Suppressor macrophage treated with lipopolysaccharide for 4 hours (primary cell): ENCODE measurements around the gene SMYD5.
"Not testable (repeated sequence)": the region's sequence is repeated elsewhere in the genome, so short reads cannot be mapped to it uniquely, and the experiment has no call there.

ENCODE experiments used
- DNase-seq: peaks from one replicate; pipeline ENCODE4 v3.0.0-alpha.2; 2020

SMYD5 gene

GRCh38 chr2:73214120-73215035 is at the start of gene SMYD5:
SMYD5 (plus strand) TSS chr2:73214245; CDS start chr2:73214267, 22 bp downstream.
- peak; percentile 91 for DNase-seq

- not testable (repeated sequence) for DNase-seq
These were observed 48.1 kb upstream of the SMYD5 start for GRCh38 chr2:73165978-73166377.

- DNase-seq = not testable (repeated sequence)
These were observed 47.2 kb upstream of the SMYD5 start for GRCh38 chr2:73166813-73167212.

DNA sequence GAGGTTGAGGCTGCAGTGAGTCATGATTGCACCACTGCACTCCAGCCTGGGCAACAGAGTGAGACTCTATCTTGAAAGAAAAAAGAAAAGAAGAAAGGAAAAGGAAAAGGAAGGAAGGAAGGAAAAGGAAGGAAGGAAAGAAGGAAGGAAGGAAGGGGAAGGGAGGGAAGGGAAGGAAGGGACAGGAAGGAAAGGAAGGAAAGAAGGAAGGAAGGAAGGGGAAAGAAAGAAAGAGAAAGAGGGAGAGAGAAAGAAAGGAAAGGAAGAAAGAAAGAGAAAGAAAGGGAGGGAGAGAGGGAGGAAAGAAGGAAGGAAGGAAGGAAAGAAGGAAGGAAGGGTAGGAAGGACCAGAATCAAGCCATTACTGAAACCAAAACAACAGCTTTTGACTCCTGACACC is 45.7 kb upstream of the SMYD5 start:
- not testable (repeated sequence) for DNase-seq

DNA sequence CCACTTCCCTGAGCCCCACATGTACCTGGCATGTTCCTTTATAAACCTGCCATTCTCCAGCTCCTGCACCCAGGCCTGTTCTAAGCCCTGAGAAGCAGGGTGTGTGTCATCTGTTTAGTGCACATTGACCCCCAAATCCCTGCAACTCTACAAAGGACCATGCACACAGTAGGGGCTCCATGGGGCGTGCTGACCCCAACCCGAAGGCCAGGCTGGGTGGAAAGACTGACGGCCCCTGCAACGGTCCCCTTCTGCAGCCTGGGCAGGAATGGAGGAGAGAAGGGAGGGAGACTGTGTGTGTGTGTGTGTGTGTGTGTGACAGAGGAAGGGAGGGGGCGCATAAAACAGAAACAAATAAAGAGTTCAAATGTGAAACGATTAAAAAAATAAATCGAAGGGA is 43.7 kb upstream of the SMYD5 start:
- DNase-seq = not testable (repeated sequence)

- no peak for DNase-seq
These were observed 41.1 kb upstream of the SMYD5 start for GRCh38 chr2:73172963-73173362.

DNA sequence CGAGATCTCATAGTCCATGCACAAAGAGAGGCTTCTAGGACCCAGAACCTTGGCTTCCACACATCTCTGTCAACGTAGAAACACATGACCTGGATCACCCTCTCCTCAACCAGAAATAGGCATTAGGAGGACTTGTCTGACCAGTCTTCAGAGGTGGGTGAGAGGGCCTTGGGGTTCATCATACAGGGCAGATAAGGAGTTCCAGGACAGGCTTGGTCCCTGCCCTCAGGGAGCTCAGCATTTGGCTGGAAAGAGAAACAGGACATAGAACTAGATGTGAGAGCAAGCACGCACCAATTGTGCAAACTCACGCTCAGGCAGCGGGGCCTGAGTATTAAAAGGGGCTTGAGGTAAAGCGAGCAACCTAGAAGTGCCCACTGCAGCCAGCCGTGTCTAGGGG is 40.3 kb upstream of the SMYD5 start:
- DNase-seq = no peak

DNA sequence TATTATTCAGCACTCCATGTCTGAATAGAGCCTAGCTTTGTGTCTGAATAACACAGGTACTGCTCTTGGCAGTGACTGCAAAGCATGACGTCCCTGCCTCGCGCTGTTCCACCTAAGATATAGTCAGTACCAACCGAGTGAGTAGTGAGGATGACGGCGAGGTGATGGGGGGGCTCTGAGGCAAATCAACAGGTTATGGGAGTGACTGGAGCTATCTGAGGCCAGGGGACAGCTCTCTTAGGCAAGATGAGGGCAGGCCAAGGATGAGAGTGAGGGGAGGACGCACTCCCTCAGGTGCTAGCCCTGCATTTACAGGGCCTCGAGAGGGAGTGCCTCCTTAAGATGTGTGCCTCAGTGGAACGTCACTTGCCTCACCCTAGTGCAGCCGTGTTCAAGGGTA is 39.8 kb upstream of the SMYD5 start:
- no peak for DNase-seq

DNA sequence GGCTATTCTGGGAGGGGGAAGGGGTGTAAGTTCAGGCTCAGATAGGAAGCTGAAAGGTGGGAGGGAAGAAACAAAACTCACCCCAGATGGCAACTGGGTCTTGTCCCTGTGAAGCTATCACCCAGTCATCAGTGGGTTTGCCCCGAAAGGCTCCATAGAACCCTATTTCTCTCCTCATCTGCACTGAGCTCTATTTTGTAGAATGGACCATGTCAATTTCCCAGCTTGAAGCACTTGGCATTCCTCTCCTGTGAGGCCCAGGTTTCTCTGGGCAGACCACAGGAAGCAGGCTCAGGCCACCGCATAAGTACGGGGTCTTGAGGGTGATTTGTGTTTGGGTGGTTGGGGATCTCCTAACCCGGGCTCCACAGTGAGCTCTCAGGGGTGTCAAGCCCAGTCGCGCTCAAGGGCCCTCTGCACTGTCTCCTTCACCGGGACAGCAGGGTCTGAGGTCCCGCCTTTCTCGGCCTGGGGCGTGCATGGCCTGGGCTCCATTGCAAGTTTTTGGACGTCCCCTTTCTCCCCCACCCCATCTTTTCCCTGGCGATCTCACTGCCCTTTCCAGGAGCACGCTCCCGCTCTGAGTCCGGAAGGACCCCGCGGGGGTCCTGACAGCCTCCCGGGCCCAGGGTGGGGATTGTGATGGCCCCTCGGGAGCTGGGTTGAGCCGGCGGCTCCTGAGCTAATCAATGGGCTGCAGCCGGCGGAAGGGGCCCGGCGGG is 38.9 kb upstream of the SMYD5 start:
- DNase-seq = no peak

GRCh38 chr2:73175663-73176204 is 38.3 kb upstream of the SMYD5 start:
- peak; percentile 60 for DNase-seq

GRCh38 chr2:73176205-73176880 is 37.7 kb upstream of the SMYD5 start:
- DNase-seq = peak; percentile 3

DNA sequence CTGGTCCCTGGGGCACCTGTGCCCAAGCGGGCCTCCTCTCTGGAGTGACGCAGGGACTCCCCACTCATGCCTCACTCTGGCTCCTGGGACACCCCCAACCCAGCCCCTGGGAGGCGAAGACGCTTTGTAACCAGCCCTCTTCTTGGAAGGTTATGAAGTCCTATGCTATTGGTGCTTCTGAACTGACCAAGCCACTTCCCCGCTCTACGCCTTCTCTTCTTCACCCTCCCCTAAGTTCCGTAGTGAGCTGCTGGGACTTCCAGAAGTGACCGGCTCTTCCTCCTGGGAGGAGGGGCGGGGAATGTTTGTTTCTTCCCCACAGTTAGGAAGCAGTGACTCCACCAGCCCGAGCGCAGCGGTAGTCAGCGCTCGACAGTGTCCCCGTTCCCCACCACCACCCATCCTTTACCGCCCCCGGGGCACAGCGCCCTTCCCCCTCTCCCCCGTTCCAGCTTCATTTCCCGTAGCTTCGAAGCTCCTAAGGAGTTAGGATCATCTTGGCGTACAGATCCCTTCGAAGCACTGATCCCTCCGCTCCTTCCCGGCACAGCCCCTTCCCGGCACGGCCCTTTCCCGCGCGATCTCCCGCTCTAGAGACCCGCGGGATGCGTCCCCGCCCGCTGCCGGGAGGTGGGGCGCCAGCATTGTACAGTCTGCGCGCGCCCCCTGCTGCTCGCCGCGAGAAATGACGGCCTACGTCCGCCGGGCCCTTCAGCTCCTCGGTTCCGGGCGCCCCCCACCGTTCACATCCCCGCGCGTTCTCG is 37.0 kb upstream of the SMYD5 start:
- peak; percentile 92 for DNase-seq

DNA sequence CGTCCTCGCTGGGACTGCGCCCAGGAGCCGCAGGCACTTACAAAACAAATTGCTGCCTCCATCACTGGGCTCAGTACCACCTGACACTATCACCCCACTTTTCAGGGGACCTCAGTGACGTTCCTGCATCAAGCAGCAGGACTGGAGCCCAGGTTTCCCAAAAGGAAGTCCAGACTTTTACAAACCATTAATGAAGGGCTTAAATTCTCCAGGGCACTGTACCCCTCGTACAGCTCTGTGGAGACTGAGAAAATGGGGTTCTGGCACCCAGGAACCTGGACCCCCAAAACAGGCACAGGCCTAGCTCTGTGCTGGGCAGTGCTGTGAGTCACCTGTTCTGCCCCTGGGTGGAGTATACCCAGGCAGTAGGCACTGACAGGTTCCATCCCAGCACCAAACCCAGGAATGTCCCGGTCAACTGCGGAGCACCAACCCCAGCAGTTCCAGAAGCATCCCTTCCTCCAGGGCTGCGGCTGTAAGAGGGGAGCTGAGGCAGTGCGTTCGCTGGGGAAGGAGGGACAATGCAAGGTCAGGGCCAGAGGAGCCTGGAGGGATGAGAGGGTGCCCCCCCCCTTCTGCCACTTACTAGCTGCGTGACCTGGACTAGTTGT is 36.3 kb upstream of the SMYD5 start:
- no peak for DNase-seq

DNA sequence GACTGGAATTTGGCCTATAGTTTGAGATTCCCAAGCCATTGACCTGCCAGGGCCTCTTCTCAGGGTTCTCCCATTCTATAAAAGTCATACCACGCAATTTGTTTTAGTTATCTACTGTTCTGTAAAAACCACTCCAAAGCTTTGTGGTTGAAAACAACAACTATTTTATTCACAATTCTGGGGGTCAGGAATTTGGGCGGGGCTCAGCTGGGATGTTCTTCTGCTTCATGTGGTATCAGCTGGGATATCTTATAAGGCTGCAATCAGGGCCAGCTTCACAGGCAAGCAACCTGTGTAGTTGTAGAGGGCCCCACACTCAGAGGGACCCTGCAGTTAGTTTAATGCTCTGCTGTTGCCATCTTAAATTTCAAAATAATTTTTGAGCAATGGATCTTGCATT is 28.1 kb upstream of the SMYD5 start:
- no peak for DNase-seq

DNA sequence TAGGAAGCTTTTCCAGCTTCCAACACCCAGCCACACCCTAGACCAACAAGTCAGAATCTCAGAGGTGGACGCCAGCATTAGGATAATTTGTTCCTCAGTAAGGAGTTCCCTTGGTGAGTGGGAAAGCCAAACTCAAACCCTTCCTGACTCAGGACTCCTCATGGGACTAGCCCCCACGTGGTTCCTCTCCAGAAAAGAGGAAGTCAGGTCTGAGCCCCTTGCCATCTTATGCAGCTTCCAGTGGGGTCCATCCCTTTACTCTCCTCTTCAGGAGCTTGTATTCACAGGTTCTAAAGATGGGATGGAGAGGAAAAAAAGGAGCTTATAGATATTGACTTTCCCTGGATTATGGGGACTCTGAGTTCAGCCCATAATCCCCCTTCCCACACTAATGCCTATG is 26.5 kb upstream of the SMYD5 start:
- no peak for DNase-seq

DNA sequence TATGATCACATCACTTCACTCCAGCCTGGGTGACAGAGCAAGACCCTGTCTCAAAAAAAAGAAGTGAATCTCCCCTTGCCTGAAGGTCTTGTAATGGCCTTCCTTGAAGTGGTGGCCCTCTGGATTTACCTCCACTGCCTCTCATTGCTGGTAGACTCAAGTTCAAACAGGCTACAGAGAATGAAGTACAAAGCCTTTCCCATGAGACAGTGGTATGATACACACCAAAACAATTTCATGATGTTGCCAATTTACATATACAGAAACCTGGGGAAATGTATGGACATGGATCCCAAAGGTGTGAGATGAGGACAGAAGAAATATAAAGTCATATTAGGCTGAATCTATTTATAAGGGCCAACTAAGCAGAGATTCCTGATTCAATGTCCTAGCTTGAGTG is 16.5 kb upstream of the SMYD5 start:
- no peak for DNase-seq

DNA sequence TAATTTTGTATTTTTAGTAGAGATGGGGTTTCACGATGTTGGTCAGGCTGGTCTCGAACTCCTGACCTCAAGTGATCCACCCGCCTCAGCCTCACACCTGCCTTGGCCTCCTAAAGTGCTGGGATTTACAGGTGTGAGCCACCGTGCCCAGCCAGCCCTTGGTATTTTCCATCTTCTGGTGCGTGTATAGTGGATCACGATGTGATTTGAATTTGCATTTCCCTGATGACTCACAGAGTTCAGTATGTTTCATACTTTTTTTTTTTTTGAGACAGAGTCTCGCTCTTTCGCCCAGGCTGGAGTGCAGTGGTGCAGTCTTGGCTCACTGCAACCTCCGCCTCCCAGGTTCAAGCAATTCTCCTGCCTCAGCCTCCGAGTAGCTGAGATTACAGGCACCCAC is 13.8 kb upstream of the SMYD5 start:
- DNase-seq = not testable (repeated sequence)

- no peak for DNase-seq
These were observed 11.6 kb upstream of the SMYD5 start, which contains the start of gene NOTO for GRCh38 chr2:73202156-73203054. NOTO (plus strand) TSS chr2:73202574; CDS start chr2:73202667, 93 bp downstream.

DNA sequence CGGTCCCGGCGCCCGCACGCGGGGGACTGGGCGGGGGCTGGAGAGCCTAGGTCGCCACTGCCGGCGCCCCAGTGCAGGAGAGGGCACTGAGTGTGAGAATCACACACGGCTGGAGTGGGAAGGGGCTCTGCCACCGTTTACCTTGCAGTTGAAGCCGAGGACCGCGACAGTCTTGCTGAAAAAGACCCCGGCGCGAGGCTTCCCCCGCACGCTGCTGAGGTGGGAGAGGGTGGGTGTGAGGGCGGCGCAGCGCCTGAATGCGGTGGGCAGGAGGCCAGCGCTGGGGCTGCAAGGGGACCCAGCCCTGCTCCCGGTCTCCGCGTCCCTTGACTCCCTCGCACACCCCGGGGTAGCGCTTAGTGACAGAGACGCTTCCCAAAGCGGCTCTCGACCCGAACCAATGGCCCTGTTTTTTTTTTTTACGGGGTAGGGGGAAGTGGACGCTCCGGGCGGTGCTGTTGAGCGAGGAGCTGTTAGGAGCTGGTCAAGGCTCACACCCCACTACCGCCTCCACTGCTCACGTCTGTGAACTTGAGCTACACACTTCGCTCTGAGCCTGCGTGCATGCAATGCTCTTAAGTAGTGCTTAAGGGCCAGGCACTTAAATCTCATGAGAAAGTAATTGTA is 10.9 kb upstream of the SMYD5 start:
- no peak for DNase-seq

DNA sequence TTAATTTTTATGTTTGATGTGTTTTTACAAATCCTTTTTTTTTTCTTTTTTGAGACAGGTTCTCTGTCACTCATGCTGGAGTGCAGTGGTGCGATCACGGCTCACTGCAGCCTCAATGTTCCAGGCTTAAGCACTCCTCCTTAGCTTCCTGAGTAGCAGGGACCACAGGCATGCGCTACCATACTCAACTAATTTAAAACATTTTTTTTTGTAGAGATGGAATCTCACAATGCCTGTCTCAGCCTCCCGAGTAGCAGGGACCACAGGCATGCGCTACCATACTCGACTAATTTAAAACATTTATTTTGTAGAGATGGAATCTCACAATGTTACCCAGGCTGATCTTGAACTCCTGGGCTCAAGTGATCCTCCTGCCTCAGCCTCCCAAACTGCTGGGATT is 8.4 kb upstream of the SMYD5 start:
- no peak for DNase-seq
